Transverse colon (tissue), 4 donors: ENCODE data around the gene IRGQ. TPM values are rescaled to one million over a fixed set of nuclear protein-coding genes. Genes with fewer than 3 reads are reported as not detected.

Experiments used
- DNase-seq: peaks from one replicate; pipeline ENCODE4 v3.0.0-alpha.2; 2019
- H3K27ac ChIP-seq, 4 donors: fragments of 200-600 bp; sonication (generic); 2 replicates each; pipeline ENCODE4 v1.5.1; 2016 to 2018; ENCODE audit warnings: inconsistent platforms in 4 of 4
- H3K27me3 ChIP-seq: fragments of 200-600 bp; sonication (generic); 2 replicates; pipeline ENCODE4 v1.5.1; 2017; ENCODE audit warnings: inconsistent platforms
- H3K36me3 ChIP-seq, 4 donors: fragments of 200-600 bp; sonication (generic); 2 replicates each; pipeline ENCODE4 v1.5.1; 2017 to 2019; ENCODE audit warnings: inconsistent platforms in 4 of 4
- H3K4me1 ChIP-seq, 4 donors: fragments of 200-600 bp; sonication (generic); 2 replicates each; pipeline ENCODE4 v1.5.1; 2017 to 2020; ENCODE audit warnings: inconsistent platforms in 4 of 4
- H3K4me3 ChIP-seq, 4 donors: fragments of 200-600 bp; sonication (generic); 1 replicate in 1 of 4; 2 replicates in 3 of 4; pipeline versions ENCODE4 v1.5.1 to v1.6.1; 2017 to 2019; ENCODE audit warnings: inconsistent platforms in 4 of 4
- H3K9me3 ChIP-seq, 2 donors: fragments of 200-600 bp; sonication (generic); 2 replicates each; pipeline ENCODE4 v1.5.1; 2017 to 2019; ENCODE audit warnings: inconsistent platforms in 2 of 2
- EP300 ChIP-seq: sonication (generic); formaldehyde crosslinking; IDR thresholded peaks from one replicate; pipeline ENCODE4 v1.6.1; 2017; ENCODE audit warnings: antibody characterized with exemption, low read depth
- POLR2A ChIP-seq: fragments of 450-650 bp; IDR thresholded peaks from one replicate; pipeline ENCODE4 v1.6.1; 2016; ENCODE audit warnings: antibody characterized with exemption, mild to moderate bottlenecking, moderate library complexity
- POLR2AphosphoS5 ChIP-seq, 3 donors: sonication (generic); formaldehyde crosslinking; IDR thresholded peaks; one replicate each; pipeline ENCODE4 v1.6.1; 2016; ENCODE audit warnings: antibody characterized with exemption in 3 of 3
- WGBS, 2 donors: methylation state at CpG; one replicate each; pipeline ENCODE4 v1.1.5; 2018; ENCODE audit warnings: low coverage in 1 of 2; 5-methylcytosine and 5-hydroxymethylcytosine counted together
- in situ Hi-C, 4 donors: fragments of 200-750 bp; cut with MboI; loops; one replicate each; pipeline versions ENCODE4 v1.15.0 to v1.15.1; 2017; ENCODE audit warnings: low sequenced_read_pairs in 3 of 4, low pct_ligation_motif_present in 1 of 4, low pct_unique_long_range_greater_than_20kb in 1 of 4
- intact Hi-C: fragments of 100-400 bp; cut with DNase I; formaldehyde crosslinking; loops from one replicate; pipeline ENCODE4 v1.15.1; 2023; ENCODE audit warnings: low total_unique reads
- total RNA-seq, 4 donors: library from RNA; depleted of rRNA; stranded (reverse); fragments of >200 nt; gene quantifications; one replicate each; pipeline ENCODE4 v1.1.0, GENCODE V29; 2016
- TF ChIP-seq, protein P1 (sequence below), 5 experiments: fragments of 200-600 bp in 3 of 5; fragments of 450-650 bp in 2 of 5; sonication (generic) in 3 of 5; IDR thresholded peaks; 1 replicate in 2 of 5; 2 replicates in 3 of 5; pipeline ENCODE4 v1.5.1; 2016 to 2017; ENCODE audit warnings: antibody characterized with exemption in 5 of 5, inconsistent platforms in 3 of 5, mild to moderate bottlenecking in 2 of 5, moderate library complexity in 1 of 5

The IRGQ gene
- total RNA-seq, 4 donors from 2014 or later: 15.7 to 32.5 (median 24.7) TPM

GRCh38 chr19:43594081-43594697 is 1.7 kb downstream of the IRGQ start:
- Histone ChIP-seq H3K36me3 (peaks cover 0 to 17% (median 6%) of the 10 kb centered on the region in 4 donors), H3K27me3 (no peaks in the 10 kb centered on the region)
- intact Hi-C loops: loop anchor here (10.0 kb wide), 1 partner anchor 59 kb away; the partner anchor contains the start of gene ZNF575

GRCh38 chr19:43592800-43593350 is 3.1 kb downstream of the IRGQ start:
- no peaks in the 10 kb centered on the region for H3K9me3 ChIP-seq
- intact Hi-C loops (loop anchor here (1.0 to 10.0 kb wide), 2 partner anchors 33 to 58 kb away; partner anchors contain the start of gene ZNF575), in situ Hi-C loops (no loop called here)
- TF ChIP-seq EP300: no peak
- TF ChIP-seq, protein P1, sequence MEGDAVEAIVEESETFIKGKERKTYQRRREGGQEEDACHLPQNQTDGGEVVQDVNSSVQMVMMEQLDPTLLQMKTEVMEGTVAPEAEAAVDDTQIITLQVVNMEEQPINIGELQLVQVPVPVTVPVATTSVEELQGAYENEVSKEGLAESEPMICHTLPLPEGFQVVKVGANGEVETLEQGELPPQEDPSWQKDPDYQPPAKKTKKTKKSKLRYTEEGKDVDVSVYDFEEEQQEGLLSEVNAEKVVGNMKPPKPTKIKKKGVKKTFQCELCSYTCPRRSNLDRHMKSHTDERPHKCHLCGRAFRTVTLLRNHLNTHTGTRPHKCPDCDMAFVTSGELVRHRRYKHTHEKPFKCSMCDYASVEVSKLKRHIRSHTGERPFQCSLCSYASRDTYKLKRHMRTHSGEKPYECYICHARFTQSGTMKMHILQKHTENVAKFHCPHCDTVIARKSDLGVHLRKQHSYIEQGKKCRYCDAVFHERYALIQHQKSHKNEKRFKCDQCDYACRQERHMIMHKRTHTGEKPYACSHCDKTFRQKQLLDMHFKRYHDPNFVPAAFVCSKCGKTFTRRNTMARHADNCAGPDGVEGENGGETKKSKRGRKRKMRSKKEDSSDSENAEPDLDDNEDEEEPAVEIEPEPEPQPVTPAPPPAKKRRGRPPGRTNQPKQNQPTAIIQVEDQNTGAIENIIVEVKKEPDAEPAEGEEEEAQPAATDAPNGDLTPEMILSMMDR (IDR thresholded peaks at IDR 0.05): no peak
- no peak for TF ChIP-seq POLR2AphosphoS5 (IDR thresholded peaks at IDR 0.05)
- no peak for TF ChIP-seq POLR2A
- H3K27ac ChIP-seq: no peak overlapping the region
- H3K4me1 ChIP-seq: peaks cover 25 to 36% (median 29%) of the 10 kb centered on the region in 4 donors
- WGBS, 2 donors: 96 to 100% methylated on average over 2 to 32 of the region's 37 CpGs
- no peaks in the 10 kb centered on the region for H3K27me3 ChIP-seq
- H3K36me3 ChIP-seq: peaks cover 0 to 14% (median 6%) of the 10 kb centered on the region in 4 donors
- H3K4me3 ChIP-seq: no peak overlapping the region
- DNase-seq: no peak

More at GRCh38 chr19:43594081-43594697, 1.7 kb downstream of the IRGQ start:
- H3K9me3 ChIP-seq: no peaks in the 10 kb centered on the region
- peak overlapping the region; percentile 86 to 98 (median 96) for H3K27ac ChIP-seq
- 88 to 89% methylated on average over 3 to 10 of the region's 10 CpGs for WGBS, 2 donors
- no peak for DNase-seq
- TF ChIP-seq POLR2A (no peak), POLR2AphosphoS5 (IDR thresholded peaks at IDR 0.05) (no peak), EP300 (no peak)
- TF ChIP-seq, protein P1 (IDR thresholded peaks at IDR 0.05): no peak
- in situ Hi-C loops: no loop called here
- peak overlapping the region in 3 of 4 donors; percentile 50 to 88 (median 75) for H3K4me3 ChIP-seq
- H3K4me1 ChIP-seq: peaks cover 25 to 40% (median 31%) of the 10 kb centered on the region in 4 donors

DNA sequence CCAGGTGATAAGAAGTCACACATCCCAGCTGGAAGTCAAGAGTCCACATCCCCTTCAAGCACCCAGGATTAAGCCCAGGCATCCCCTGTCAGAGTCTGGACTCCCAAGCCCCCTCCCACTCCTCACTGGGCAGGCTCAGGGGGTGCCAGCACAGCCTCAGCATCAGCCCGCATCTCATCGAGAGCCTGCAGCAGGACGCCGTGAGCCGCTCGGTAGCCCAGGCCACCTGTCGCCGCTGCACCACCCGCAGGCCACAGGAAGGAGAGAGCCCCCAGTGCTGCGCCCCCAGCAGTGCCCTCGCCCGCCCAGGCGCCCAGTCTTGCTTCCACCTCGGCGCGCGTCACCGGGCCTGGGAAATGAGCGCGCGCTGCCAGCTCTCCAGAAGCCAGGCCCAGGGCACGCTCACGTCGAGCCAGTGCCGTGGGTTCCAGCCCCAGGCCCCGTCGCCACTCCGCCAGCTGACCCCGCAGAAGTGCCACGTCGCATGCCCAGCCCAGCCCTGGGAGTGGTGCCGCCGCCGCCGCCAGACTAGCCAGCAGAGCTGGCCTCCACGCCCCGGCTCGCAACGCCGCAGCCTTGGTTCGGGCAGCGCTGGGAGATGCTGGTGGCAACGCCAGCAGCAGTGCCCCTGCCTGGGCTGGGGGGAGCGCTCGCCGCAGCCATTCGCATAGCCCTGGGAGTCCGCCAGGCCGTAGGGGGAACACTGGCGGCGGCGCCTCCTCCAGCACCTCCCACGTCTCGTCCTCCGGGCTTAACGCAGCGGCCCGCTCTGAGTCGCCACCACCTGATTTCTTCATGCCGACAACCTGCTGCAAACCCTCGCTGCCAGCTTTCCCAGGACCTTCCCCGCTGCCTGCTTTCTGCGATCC is 3.8 kb downstream of the IRGQ start:
- Histone ChIP-seq H3K36me3 (peaks cover 0 to 14% (median 6%) of the 10 kb centered on the region in 4 donors), H3K27me3 (no peaks in the 10 kb centered on the region), H3K9me3 (no peaks in the 10 kb centered on the region), H3K4me3 (no peak overlapping the region), H3K27ac (no peak overlapping the region), H3K4me1 (peaks cover 18 to 29% (median 22%) of the 10 kb centered on the region in 4 donors)
- in situ Hi-C loops: no loop called here
- intact Hi-C loops: loop anchor here (1.0 to 10.0 kb wide), 2 partner anchors 32 to 57 kb away; partner anchors contain the start of gene ZNF575
- 97 to 99% methylated on average over 6 to 44 of the region's 63 CpGs for WGBS, 2 donors
- DNase-seq: no peak
- TF ChIP-seq, protein P1 (IDR thresholded peaks at IDR 0.05): no peak
- TF ChIP-seq EP300: no peak
- TF ChIP-seq POLR2A: no peak
- TF ChIP-seq POLR2AphosphoS5 (IDR thresholded peaks at IDR 0.05): no peak

DNA sequence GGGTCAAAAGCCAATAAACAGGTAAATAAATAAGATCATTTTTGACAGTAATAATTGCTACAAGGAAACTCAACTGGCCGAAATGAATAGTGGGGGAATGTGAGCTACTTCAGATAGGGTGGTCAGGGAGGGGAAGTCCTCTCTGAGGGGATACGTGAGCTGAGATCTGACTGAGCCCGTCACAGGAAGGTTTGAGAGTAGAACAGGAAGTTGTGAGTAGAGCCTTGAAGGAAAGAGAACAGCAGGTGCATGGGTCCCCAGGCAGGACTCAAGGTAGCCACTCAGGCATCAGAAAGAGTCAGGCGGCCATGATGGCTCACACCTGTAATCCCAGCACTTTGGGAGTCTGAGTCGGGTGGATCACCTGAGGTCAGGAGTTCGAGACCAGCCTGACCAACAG is 6.3 kb downstream of the IRGQ start:
- intact Hi-C loops (loop anchor here (10.0 kb wide), 1 partner anchor 55 kb away; the partner anchor contains the start of gene ZNF575), in situ Hi-C loops (no loop called here)
- 49 to 70% methylated on average over 3 to 6 of the region's 6 CpGs for WGBS, 2 donors
- Histone ChIP-seq H3K4me1 (peaks cover 9 to 17% (median 11%) of the 10 kb centered on the region in 4 donors), H3K4me3 (no peak overlapping the region), H3K27me3 (no peaks in the 10 kb centered on the region), H3K9me3 (no peaks in the 10 kb centered on the region), H3K27ac (no peak overlapping the region), H3K36me3 (peaks cover 0 to 14% (median 6%) of the 10 kb centered on the region in 4 donors)
- TF ChIP-seq, protein P1 (IDR thresholded peaks at IDR 0.05): no peak
- no peak for TF ChIP-seq EP300
- no peak for TF ChIP-seq POLR2A
- no peak for TF ChIP-seq POLR2AphosphoS5 (IDR thresholded peaks at IDR 0.05)
- no peak for DNase-seq
